Measurements from ENCODE around the gene RBM8A.
"Not testable (repeated sequence)": the region's sequence is repeated elsewhere in the genome, so short reads cannot be mapped to it uniquely, and the experiment has no call there.

The RBM8A gene

GRCh38 chr1:145956361-145956760, 29.1 kb upstream of the RBM8A start:
- no peak for DNase-seq

GRCh38 chr1:145955436-145955835, 28.2 kb upstream of the RBM8A start:
- DNase-seq = no peak

GRCh38 chr1:145953861-145954260, 26.6 kb upstream of the RBM8A start:
- DNase-seq = no peak

GRCh38 chr1:145952903-145953302, 25.6 kb upstream of the RBM8A start:
- no peak for DNase-seq

GRCh38 chr1:145951526-145951925, 24.2 kb upstream of the RBM8A start:
- DNase-seq = no peak

GRCh38 chr1:145949219-145949618, 21.9 kb upstream of the RBM8A start:
- DNase-seq = no peak

- no peak for DNase-seq
These were observed 20.3 kb upstream of the RBM8A start for GRCh38 chr1:145947551-145947950.

- no peak for DNase-seq
These were observed 19.2 kb upstream of the RBM8A start for GRCh38 chr1:145946477-145946986.

- DNase-seq = no peak
These were observed 17.2 kb upstream of the RBM8A start for GRCh38 chr1:145944532-145944931.

GRCh38 chr1:145942871-145943270, 15.6 kb upstream of the RBM8A start:
- DNase-seq = no peak

- DNase-seq = no peak
These were observed 15.1 kb upstream of the RBM8A start for GRCh38 chr1:145942405-145942804.

- no peak for DNase-seq
These were observed 10.2 kb upstream of the RBM8A start for GRCh38 chr1:145937436-145937835.

GRCh38 chr1:145936247-145936646, 9.0 kb upstream of the RBM8A start:
- DNase-seq = no peak

GRCh38 chr1:145935708-145936107, 8.4 kb upstream of the RBM8A start:
- DNase-seq = no peak

- DNase-seq = peak; percentile 52 to 63
These were observed 5.3 kb upstream of the RBM8A start for GRCh38 chr1:145932522-145933009.

GRCh38 chr1:145927916-145928643, 796 bp upstream of the RBM8A start:
- DNase-seq = no peak

GRCh38 chr1:145926686-145927062, 610 bp downstream of the RBM8A start:
- peak; percentile 69 to 73 for DNase-seq

GRCh38 chr1:145922266-145922665, 5.0 kb downstream of the RBM8A start:
- no peak for DNase-seq

GRCh38 chr1:145920297-145920696, 7.0 kb downstream of the RBM8A start:
- DNase-seq = not testable (repeated sequence)

- peak; percentile 45 to 53 for DNase-seq
These were observed 8.0 kb downstream of the RBM8A start for GRCh38 chr1:145918992-145919939.

- DNase-seq = peak; percentile 96 to 97
These were observed 8.9 kb downstream of the RBM8A start, which contains the start of gene PEX11B for GRCh38 chr1:145918144-145918991. PEX11B (minus strand) TSS chr1:145918717; CDS start chr1:145918688, 29 bp downstream.

- DNase-seq = no peak
These were observed 9.7 kb downstream of the RBM8A start for GRCh38 chr1:145917595-145917994.

- DNase-seq = no peak
These were observed 10.5 kb downstream of the RBM8A start for GRCh38 chr1:145916745-145917144.
